HG03457 (cell line): Measurements from ENCODE around the gene TCEANC.
A peak's percentile ranks its signal among the peaks of the same experiment; 100 is the strongest.
"Not testable (repeated sequence)": the region's sequence is repeated elsewhere in the genome, so short reads cannot be mapped to it uniquely, and the experiment has no call there.

Source experiments
- ATAC-seq: cut with Tn5 transposase; IDR thresholded peaks from one replicate; pipeline ENCODE4 v1.9.1; 2021; ENCODE audit warnings: moderate number of reproducible peaks; ENCODE audit not compliant: unreplicated experiment

Gene TCEANC

DNA sequence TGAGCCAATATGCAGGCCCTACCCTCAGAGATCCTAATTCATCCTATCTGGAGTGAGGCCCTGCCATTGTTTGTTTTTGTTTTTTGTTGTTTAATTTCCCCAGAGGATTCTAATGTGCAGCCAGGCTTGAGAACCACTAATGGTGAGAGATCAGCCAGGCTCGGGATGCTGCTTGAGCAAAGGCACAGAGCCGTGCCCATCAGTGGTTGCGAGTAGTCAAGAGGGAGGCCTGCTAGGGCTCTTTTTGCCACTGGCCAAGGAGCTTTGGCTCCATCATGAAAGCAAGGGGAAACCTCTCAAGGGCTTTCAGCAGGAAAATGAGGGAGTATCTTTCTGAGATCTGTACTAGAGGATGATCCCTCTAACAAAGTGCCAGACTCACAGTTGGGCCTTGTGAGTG, 2.7 kb downstream of the TCEANC start:
- ATAC-seq: no peak

DNA sequence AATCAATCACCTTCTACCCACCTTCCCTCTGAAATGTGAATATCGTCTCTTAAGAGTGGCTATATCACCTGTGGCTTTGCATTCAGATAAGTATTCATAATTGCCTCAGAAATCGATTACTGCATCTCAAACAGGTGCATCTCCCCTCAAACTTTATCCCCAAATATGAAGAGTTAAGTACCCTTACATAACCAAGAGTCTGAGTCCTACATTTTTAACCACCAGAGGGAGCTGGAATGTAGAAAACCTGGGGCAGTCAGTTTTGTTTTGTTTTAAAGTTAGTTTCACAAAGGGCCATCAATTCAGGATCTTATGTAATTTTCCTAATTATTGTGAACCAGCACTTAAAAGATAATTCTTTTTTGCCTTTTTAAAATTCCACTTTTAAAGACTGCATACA, 5.7 kb downstream of the TCEANC start:
- ATAC-seq: no peak

DNA sequence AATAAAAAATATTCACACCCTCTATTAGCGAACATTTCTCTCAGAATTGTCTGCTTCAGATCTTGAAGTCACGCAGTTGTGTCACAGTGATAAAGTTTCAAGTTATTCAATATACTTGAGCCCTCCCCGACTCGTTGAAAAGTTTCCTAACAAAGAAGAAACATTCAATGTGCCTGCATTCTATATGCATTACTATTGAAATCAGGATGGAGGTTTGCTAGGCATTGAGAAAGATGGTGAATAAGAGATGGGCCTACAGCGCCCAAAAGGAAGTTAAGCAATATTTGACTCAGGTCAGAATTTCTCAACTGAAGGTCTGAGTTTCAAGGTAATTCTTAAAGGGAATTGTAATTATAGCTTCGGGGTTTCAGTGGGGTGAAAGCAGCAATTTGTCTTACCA, 6.1 kb downstream of the TCEANC start:
- ATAC-seq: no peak

GRCh38 chrX:13661735-13662288, 8.9 kb downstream of the TCEANC start:
- ATAC-seq: no peak

GRCh38 chrX:13662355-13662791, 9.4 kb downstream of the TCEANC start:
- ATAC-seq: no peak

- no peak for ATAC-seq
These were observed 11.1 kb downstream of the TCEANC start for GRCh38 chrX:13664020-13664419.

DNA sequence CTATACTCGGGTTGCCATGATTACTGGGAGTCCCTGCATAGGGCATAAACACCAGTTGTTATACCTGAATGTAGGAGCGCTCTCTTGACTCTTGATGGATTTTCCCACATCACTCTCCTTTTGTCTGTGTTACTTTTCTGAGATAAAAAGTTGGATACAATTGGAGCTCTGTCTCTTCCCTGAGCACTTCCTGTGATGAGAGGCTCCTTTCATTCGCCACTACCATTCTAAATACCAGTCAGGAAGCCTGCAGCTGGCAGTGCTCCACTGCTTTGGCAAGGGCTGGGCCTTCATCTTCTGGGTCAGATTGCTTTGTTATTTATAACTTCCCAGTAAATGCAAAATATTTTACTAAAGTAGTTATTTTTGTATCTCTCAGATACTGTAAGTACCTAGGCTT, 13.9 kb downstream of the TCEANC start:
- ATAC-seq: no peak

- ATAC-seq: no peak
These were observed 15.0 kb downstream of the TCEANC start for GRCh38 chrX:13667919-13668318.

DNA sequence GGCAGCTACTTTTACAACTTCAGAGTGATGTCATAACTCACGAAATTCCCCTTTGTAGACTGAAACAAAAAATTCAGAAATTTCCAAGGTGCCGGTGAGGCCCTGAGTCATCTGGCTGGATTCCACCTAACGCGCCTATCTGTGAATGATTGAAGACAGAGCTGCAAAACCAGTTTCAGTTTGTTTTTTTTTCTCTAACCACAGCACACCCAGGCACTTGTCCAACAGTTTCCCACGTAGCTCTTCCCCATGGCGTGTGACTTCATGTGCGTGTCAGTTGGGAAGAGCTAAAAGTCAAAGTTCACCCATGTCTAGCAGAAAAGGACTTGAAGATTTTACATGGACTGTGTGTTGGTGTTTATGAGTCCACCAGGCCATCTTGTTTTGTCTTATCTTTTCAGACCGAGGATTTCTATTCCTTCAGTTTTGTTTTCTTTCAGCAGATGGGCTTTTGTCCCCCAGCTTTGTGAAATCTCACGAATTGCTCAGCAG, 16.4 kb downstream of the TCEANC start:
- peak; percentile 72 for ATAC-seq

GRCh38 chrX:13669755-13670154, 16.8 kb downstream of the TCEANC start:
- ATAC-seq: not testable (repeated sequence)

DNA sequence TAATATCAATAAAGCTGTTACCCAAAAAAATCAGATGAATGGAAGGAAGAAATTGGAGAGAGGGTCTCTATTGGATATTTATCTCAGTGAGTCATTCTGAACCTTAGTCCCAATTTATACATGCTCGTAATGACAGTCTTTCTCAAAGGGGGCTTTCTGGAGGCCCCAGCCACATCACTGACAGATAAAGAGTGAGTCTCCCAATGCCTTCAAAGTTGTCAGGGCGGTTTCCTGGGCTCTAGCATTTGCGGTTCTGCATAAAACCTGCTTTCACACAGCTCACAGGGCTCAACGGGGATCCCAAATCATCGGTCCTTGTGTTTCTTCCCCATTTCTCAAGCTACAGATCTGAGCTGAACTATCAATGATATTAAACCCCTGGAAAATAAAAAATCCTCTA, 17.3 kb downstream of the TCEANC start:
- no peak for ATAC-seq

DNA sequence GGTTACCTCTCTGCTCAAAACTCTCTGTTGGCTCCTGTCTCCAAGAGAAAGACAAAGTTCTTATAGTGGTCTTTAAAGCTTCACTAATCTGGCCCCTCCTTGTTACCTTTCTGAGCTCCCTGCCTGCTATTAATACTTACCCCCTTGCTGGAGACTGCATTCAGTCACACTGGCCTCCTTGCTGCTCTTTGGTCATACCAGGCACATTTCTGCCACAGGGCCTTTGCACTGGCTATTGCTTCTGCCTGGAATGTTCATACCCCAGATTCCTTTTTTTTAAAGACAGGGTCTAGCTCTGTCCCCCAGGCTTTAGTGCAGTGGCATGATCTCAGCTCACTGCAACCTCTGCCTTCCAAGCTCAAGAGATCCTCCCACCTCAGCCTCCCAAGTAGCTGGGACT, 20.1 kb downstream of the TCEANC start:
- ATAC-seq: no peak

- no peak for ATAC-seq
These were observed 23.9 kb downstream of the TCEANC start for GRCh38 chrX:13676885-13677284.

GRCh38 chrX:13679700-13680099, 26.8 kb downstream of the TCEANC start:
- ATAC-seq: not testable (repeated sequence)

GRCh38 chrX:13681595-13681994, 28.7 kb downstream of the TCEANC start:
- ATAC-seq: no peak

DNA sequence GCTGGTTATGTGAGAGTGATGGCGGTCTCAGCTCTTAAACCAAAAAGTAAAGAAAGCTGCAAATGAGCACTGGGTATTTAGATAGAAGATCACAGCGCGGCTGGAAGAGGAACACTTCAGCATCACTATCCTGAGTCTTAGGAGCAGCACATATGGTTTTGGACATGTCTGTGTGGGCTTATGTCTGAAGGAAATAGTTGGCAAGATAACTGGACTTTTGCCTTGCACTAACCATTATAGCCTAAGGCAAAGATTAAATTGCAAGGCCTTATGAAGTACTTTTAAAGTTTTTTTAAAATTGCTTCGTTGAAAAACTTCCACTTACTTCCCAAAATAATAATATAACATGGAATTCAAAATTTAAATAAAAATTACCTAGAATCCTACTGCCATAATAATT, 31.4 kb downstream of the TCEANC start:
- no peak for ATAC-seq

DNA sequence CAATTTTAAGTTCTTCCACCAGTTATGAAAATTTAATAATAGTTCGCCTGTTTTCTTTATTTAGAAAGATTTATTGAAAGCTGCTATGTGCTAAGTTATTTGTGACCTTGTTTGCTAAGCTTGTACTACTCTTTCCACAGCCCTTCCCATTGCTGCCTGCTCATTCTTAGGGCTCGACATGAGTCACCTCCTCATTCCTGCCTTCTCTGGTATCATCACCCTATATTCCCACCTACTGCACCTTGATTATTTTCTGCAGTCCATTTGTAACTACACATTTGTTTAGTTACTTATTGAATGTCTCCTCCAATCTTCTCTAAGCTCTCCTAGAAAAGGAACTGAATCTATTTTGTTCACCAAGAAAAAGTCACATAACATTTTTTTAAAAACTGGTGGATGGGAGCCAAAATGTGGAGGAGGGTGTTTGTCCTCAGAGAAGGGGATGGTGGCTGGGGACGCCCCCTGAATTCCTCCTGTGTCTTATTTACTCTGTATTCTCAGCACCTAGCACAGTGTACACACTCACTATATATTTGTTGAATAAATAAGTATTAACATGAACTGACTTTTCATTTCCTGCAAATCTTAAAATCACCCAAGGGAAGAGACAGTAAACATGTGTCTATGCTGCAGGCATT, 32.3 kb downstream of the TCEANC start:
- no peak for ATAC-seq

DNA sequence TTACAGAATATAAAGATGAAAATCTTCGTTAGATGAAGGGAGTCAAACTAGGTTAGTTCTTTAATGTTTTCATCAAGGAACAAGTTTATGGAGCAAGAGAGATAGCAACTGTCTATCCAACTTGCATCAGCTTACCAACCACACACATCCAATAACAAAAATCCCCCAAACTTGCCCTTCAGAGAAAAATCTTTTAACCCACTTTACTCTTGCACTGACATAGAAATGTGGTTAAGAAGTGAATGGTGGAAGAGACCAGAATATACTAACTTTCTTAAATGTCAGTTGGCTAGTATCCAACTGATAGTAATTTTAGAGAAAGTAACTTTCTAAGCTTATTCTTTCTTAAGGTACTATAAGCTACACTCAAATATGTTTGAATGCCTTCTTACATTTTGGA, 34.3 kb downstream of the TCEANC start:
- ATAC-seq: no peak

- no peak for ATAC-seq
These were observed 35.5 kb downstream of the TCEANC start for GRCh38 chrX:13688384-13688957.

DNA sequence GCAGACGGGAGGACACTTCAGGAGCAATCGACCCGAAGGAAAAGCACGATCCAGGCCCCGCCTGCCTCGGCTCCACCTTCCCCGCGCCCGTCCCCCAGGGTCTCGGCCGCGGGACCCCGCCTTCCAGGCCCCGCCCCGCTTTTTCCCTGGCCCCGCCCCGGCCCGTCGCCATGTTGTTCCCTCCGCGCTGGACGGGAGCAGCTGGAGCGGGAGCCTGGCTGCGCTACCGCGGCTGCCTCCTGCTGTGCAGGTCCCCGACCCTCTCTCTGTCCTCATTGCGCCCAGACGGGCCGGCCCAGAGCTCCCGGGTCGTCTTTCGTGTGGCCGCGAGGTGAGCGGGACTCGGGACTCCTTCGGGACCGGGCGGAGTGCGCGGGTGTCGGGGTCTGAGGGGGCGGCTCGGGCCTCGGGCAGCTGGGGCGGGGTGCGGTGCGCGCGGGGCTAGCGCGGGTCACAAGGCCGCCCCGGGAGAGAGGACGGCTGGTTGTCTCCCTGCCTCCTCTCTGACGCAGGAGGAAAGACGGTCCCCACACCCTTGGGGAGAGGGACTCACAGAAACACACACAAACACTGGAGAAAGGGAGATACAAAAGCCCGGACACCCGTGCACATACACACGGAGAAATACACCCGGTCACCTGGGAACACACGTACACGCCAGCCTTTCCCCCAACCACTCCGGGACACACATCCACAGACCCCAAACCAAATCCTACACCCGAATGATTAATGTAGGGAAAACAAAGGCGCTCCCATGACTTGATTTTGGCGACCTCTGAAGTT, 36.2 kb downstream of the TCEANC start, which contains the start of gene RAB9A:
Gene RAB9A (plus strand): TSS at position 171 of the 783 bp plus-strand sequence. CDS start 19,619 bp downstream, outside the sequence.
- peak; percentile 47 for ATAC-seq

- no peak for ATAC-seq
These were observed 36.8 kb downstream of the TCEANC start for GRCh38 chrX:13689741-13690211.
